ENCODE results near the gene ZNF865.
A peak's percentile ranks its signal among the peaks of the same experiment; 100 is the strongest.

ZNF865 gene

GRCh38 chr19:55603581-55604292 is 1.7 kb upstream of the ZNF865 start:
- CTCF ChIA-PET = interaction anchor here (1.1 to 4.3 kb wide), 4 partner anchors 15 to 35 kb away, joined by 3 to 32 read pairs (median 4); partner anchors contain the start of gene ZNF784
- Histone ChIP-seq H3K9me3 (ENCODE audit: control extremely low read depth in 1 of 5, control insufficient read depth in 4 of 5, insufficient read depth in 2 of 5, low read depth in 1 of 5, low read length in 4 of 5) (no peaks in the 10 kb centered on the region), H3K27ac (ENCODE audit: insufficient read depth in 1 of 2, low read depth in 1 of 2, low read length in 2 of 2, poor library complexity in 1 of 2, severe bottlenecking in 2 of 2) (peak overlapping the region in 1 of 2 experiments; percentile 87), H3K4me1 (ENCODE audit: control extremely low read depth in 1 of 4, control insufficient read depth in 4 of 4, insufficient read depth in 4 of 4, low read length in 3 of 4) (peaks cover 0 to 39% (median 32%) of the 10 kb centered on the region in 4 experiments), H3K4me3 (ENCODE audit: control insufficient read depth in 1 of 7, extremely low read depth in 1 of 7, insufficient read depth in 4 of 7, low read depth in 2 of 7, low read length in 6 of 7) (peak overlapping the region in 3 of 7 experiments; percentile 85 to 95 (median 95)), H3K27me3 (replicated peaks in 2 of 5; ENCODE audit: control insufficient read depth in 4 of 5, insufficient read depth in 5 of 5, low read length in 4 of 5) (no peaks in the 10 kb centered on the region), H3K36me3 (ENCODE audit: control insufficient read depth in 4 of 4, insufficient read depth in 4 of 4, low read length in 3 of 4) (peaks cover 0 to 10% (median 2%) of the 10 kb centered on the region in 4 experiments)
- POLR2A ChIA-PET = interaction anchor here (0.6 kb wide), 1 partner anchor 24 kb away, joined by 3 read pairs; no protein-coding TSS in a partner anchor
- DNase-seq = no peak
- WGBS (ENCODE audit: insufficient coverage) = 90% methylated on average over 13 of the region's 22 CpGs

GRCh38 chr19:55605207-55605636 is 225 bp upstream of the ZNF865 start:
- H3K4me1 ChIP-seq (ENCODE audit: control extremely low read depth in 1 of 4, control insufficient read depth in 4 of 4, insufficient read depth in 4 of 4, low read length in 3 of 4) = peaks cover 0 to 38% (median 32%) of the 10 kb centered on the region in 4 experiments
- H3K36me3 ChIP-seq (ENCODE audit: control insufficient read depth in 4 of 4, insufficient read depth in 4 of 4, low read length in 3 of 4) = peaks cover 0 to 19% (median 8%) of the 10 kb centered on the region in 4 experiments
- POLR2A ChIA-PET = interaction anchor here (0.8 kb wide), 1 partner anchor 79 kb away, joined by 3 read pairs; no protein-coding TSS in a partner anchor
- peaks cover 0 to 3% (median 0%) of the 10 kb centered on the region in 5 experiments for H3K9me3 ChIP-seq (ENCODE audit: control extremely low read depth in 1 of 5, control insufficient read depth in 4 of 5, insufficient read depth in 2 of 5, low read depth in 1 of 5, low read length in 4 of 5)
- peak overlapping the region; percentile 55 to 87 for H3K27ac ChIP-seq (ENCODE audit: insufficient read depth in 1 of 2, low read depth in 1 of 2, low read length in 2 of 2, poor library complexity in 1 of 2, severe bottlenecking in 2 of 2)
- no peaks in the 10 kb centered on the region for H3K27me3 ChIP-seq (replicated peaks in 2 of 5; ENCODE audit: control insufficient read depth in 4 of 5, insufficient read depth in 5 of 5, low read length in 4 of 5)
- WGBS (ENCODE audit: insufficient coverage) = 0% methylated on average over 26 of the region's 43 CpGs
- peak; percentile 95 to 97 (median 97) for DNase-seq
- CTCF ChIA-PET = interaction anchor here (1.0 to 4.3 kb wide), 15 partner anchors 14 to 101 kb away, joined by 3 to 32 read pairs (median 6); partner anchors contain the start of genes ZNF579 and ZNF784
- peak overlapping the region; percentile 43 to 95 (median 78) for H3K4me3 ChIP-seq (ENCODE audit: control insufficient read depth in 1 of 7, extremely low read depth in 1 of 7, insufficient read depth in 4 of 7, low read depth in 2 of 7, low read length in 6 of 7)

GRCh38 chr19:55606471-55606787 is 982 bp downstream of the ZNF865 start:
- CTCF ChIA-PET = interaction anchor here (0.5 to 4.3 kb wide), 17 partner anchors 13 to 463 kb away, joined by 3 to 32 read pairs (median 5); partner anchors contain the start of genes ZNF579 and ZNF784
- H3K4me1 ChIP-seq (ENCODE audit: control extremely low read depth in 1 of 4, control insufficient read depth in 4 of 4, insufficient read depth in 4 of 4, low read length in 3 of 4) = peaks cover 0 to 30% (median 24%) of the 10 kb centered on the region in 4 experiments
- no peak for DNase-seq
- peak overlapping the region; percentile 35 to 95 (median 81) for H3K4me3 ChIP-seq (ENCODE audit: control insufficient read depth in 1 of 7, extremely low read depth in 1 of 7, insufficient read depth in 4 of 7, low read depth in 2 of 7, low read length in 6 of 7)
- H3K27me3 ChIP-seq (replicated peaks in 2 of 5; ENCODE audit: control insufficient read depth in 4 of 5, insufficient read depth in 5 of 5, low read length in 4 of 5) = no peaks in the 10 kb centered on the region
- POLR2A ChIA-PET = interaction anchor here (0.6 to 0.7 kb wide), 2 partner anchors 23 to 92 kb away, joined by 3 to 7 read pairs; no protein-coding TSS in a partner anchor
- H3K36me3 ChIP-seq (ENCODE audit: control insufficient read depth in 4 of 4, insufficient read depth in 4 of 4, low read length in 3 of 4) = peaks cover 0 to 29% (median 8%) of the 10 kb centered on the region in 4 experiments
- WGBS (ENCODE audit: insufficient coverage) = 32% methylated on average over 12 of the region's 12 CpGs
- H3K9me3 ChIP-seq (ENCODE audit: control extremely low read depth in 1 of 5, control insufficient read depth in 4 of 5, insufficient read depth in 2 of 5, low read depth in 1 of 5, low read length in 4 of 5) = peaks cover 0 to 3% (median 0%) of the 10 kb centered on the region in 5 experiments
- H3K27ac ChIP-seq (ENCODE audit: insufficient read depth in 1 of 2, low read depth in 1 of 2, low read length in 2 of 2, poor library complexity in 1 of 2, severe bottlenecking in 2 of 2) = peak overlapping the region in 1 of 2 experiments; percentile 87

GRCh38 chr19:55606817-55607216 is 1.4 kb downstream of the ZNF865 start:
- H3K27me3 ChIP-seq (replicated peaks in 2 of 5; ENCODE audit: control insufficient read depth in 4 of 5, insufficient read depth in 5 of 5, low read length in 4 of 5) = no peaks in the 10 kb centered on the region
- peaks cover 0 to 29% (median 24%) of the 10 kb centered on the region in 4 experiments for H3K4me1 ChIP-seq (ENCODE audit: control extremely low read depth in 1 of 4, control insufficient read depth in 4 of 4, insufficient read depth in 4 of 4, low read length in 3 of 4)
- H3K9me3 ChIP-seq (ENCODE audit: control extremely low read depth in 1 of 5, control insufficient read depth in 4 of 5, insufficient read depth in 2 of 5, low read depth in 1 of 5, low read length in 4 of 5) = peaks cover 0 to 3% (median 0%) of the 10 kb centered on the region in 5 experiments
- H3K36me3 ChIP-seq (ENCODE audit: control insufficient read depth in 4 of 4, insufficient read depth in 4 of 4, low read length in 3 of 4) = peaks cover 0 to 31% (median 8%) of the 10 kb centered on the region in 4 experiments
- WGBS (ENCODE audit: insufficient coverage) = 65% methylated on average over 9 of the region's 9 CpGs
- H3K27ac ChIP-seq (ENCODE audit: insufficient read depth in 1 of 2, low read depth in 1 of 2, low read length in 2 of 2, poor library complexity in 1 of 2, severe bottlenecking in 2 of 2) = peak overlapping the region in 1 of 2 experiments; percentile 87
- ChIA-PET CTCF (interaction anchor here (0.5 to 4.3 kb wide), 16 partner anchors 12 to 463 kb away, joined by 3 to 32 read pairs (median 5); partner anchors contain the start of genes ZNF579 and ZNF784), POLR2A (interaction anchor here (0.7 kb wide), 1 partner anchor 23 kb away, joined by 7 read pairs; no protein-coding TSS in a partner anchor)
- DNase-seq = no peak
- H3K4me3 ChIP-seq (ENCODE audit: control insufficient read depth in 1 of 7, extremely low read depth in 1 of 7, insufficient read depth in 4 of 7, low read depth in 2 of 7, low read length in 6 of 7) = peak overlapping the region in 3 of 7 experiments; percentile 81 to 95 (median 95)

GRCh38 chr19:55609326-55609725 is 3.9 kb downstream of the ZNF865 start:
- 100% methylated on average over 4 of the region's 5 CpGs for WGBS (ENCODE audit: insufficient coverage)
- Histone ChIP-seq H3K4me3 (ENCODE audit: control insufficient read depth in 1 of 7, extremely low read depth in 1 of 7, insufficient read depth in 4 of 7, low read depth in 2 of 7, low read length in 6 of 7) (no peak overlapping the region), H3K27me3 (replicated peaks in 2 of 5; ENCODE audit: control insufficient read depth in 4 of 5, insufficient read depth in 5 of 5, low read length in 4 of 5) (no peaks in the 10 kb centered on the region), H3K9me3 (ENCODE audit: control extremely low read depth in 1 of 5, control insufficient read depth in 4 of 5, insufficient read depth in 2 of 5, low read depth in 1 of 5, low read length in 4 of 5) (peaks cover 0 to 3% (median 0%) of the 10 kb centered on the region in 5 experiments), H3K36me3 (ENCODE audit: control insufficient read depth in 4 of 4, insufficient read depth in 4 of 4, low read length in 3 of 4) (peaks cover 0 to 37% (median 11%) of the 10 kb centered on the region in 4 experiments), H3K4me1 (ENCODE audit: control extremely low read depth in 1 of 4, control insufficient read depth in 4 of 4, insufficient read depth in 4 of 4, low read length in 3 of 4) (peaks cover 0 to 21% (median 18%) of the 10 kb centered on the region in 4 experiments), H3K27ac (ENCODE audit: insufficient read depth in 1 of 2, low read depth in 1 of 2, low read length in 2 of 2, poor library complexity in 1 of 2, severe bottlenecking in 2 of 2) (no peak overlapping the region)
- ChIA-PET POLR2A (no interaction called here), CTCF (interaction anchor here (2.5 to 3.6 kb wide), 2 partner anchors 11 to 22 kb away, joined by 10 to 15 read pairs; no protein-coding TSS in a partner anchor)
- DNase-seq = no peak

GRCh38 chr19:55611300-55611982 is 6.0 kb downstream of the ZNF865 start:
- no peak overlapping the region for H3K27ac ChIP-seq (ENCODE audit: insufficient read depth in 1 of 2, low read depth in 1 of 2, low read length in 2 of 2, poor library complexity in 1 of 2, severe bottlenecking in 2 of 2)
- WGBS (ENCODE audit: insufficient coverage) = 94% methylated on average over 11 of the region's 15 CpGs
- no peaks in the 10 kb centered on the region for H3K27me3 ChIP-seq (replicated peaks in 2 of 5; ENCODE audit: control insufficient read depth in 4 of 5, insufficient read depth in 5 of 5, low read length in 4 of 5)
- POLR2A ChIA-PET = interaction anchor here (0.5 to 1.0 kb wide), 2 partner anchors 9 to 355 kb away, joined by 3 read pairs; no protein-coding TSS in a partner anchor
- H3K4me3 ChIP-seq (ENCODE audit: control insufficient read depth in 1 of 7, extremely low read depth in 1 of 7, insufficient read depth in 4 of 7, low read depth in 2 of 7, low read length in 6 of 7) = no peak overlapping the region
- H3K9me3 ChIP-seq (ENCODE audit: control extremely low read depth in 1 of 5, control insufficient read depth in 4 of 5, insufficient read depth in 2 of 5, low read depth in 1 of 5, low read length in 4 of 5) = peaks cover 0 to 3% (median 0%) of the 10 kb centered on the region in 5 experiments
- no peak for DNase-seq
- peaks cover 0 to 8% (median 5%) of the 10 kb centered on the region in 4 experiments for H3K4me1 ChIP-seq (ENCODE audit: control extremely low read depth in 1 of 4, control insufficient read depth in 4 of 4, insufficient read depth in 4 of 4, low read length in 3 of 4)
- H3K36me3 ChIP-seq (ENCODE audit: control insufficient read depth in 4 of 4, insufficient read depth in 4 of 4, low read length in 3 of 4) = peaks cover under 1 to 54% (median 22%) of the 10 kb centered on the region in 4 experiments
- CTCF ChIA-PET = interaction anchor here (0.9 to 3.6 kb wide), 5 partner anchors 8 to 108 kb away, joined by 4 to 15 read pairs (median 7); no protein-coding TSS in a partner anchor
